ENCODE results near the gene MAPK8IP2.
"Not testable (repeated sequence)": the region's sequence is repeated elsewhere in the genome, so short reads cannot be mapped to it uniquely, and the experiment has no call there.

Gene MAPK8IP2

DNA sequence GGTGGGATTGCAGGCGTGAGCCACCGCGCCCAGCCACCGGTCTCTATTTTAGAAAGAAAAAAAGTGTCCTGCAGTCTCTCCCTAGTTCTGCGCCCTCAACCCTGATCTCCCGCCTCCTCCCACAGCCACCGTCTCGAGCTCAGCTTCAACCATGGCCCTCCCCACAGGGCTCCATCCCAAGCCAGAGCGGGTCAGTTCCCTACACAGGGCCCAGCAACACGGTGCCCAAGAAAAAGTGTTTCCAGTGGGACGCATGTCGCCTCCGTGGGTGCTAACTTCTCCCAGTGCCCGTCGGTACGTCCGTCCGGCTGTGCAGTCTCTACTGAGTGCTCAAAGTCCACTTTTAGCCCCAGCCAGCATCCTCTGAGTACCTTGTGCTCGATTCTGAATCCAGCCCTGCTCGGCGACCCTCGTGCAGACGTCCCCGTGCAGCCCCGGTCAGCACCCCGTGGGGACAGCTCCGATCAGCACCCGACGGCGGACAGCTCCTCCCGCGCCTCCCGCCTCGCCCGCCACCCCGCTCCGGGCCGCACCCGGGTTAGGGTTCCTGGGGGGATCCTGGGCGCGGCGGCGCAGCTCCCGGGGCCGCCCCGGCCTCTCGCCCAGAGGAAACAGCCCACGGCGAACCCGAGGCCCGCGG is 657 bp upstream of the MAPK8IP2 start:
- peak; percentile 34 for DNase-seq (ENCODE audit: low read depth)

- DNase-seq (ENCODE audit: low read depth): no peak
Observed at GRCh38 chr22:50600967-50601668, 525 bp downstream of the MAPK8IP2 start.

DNA sequence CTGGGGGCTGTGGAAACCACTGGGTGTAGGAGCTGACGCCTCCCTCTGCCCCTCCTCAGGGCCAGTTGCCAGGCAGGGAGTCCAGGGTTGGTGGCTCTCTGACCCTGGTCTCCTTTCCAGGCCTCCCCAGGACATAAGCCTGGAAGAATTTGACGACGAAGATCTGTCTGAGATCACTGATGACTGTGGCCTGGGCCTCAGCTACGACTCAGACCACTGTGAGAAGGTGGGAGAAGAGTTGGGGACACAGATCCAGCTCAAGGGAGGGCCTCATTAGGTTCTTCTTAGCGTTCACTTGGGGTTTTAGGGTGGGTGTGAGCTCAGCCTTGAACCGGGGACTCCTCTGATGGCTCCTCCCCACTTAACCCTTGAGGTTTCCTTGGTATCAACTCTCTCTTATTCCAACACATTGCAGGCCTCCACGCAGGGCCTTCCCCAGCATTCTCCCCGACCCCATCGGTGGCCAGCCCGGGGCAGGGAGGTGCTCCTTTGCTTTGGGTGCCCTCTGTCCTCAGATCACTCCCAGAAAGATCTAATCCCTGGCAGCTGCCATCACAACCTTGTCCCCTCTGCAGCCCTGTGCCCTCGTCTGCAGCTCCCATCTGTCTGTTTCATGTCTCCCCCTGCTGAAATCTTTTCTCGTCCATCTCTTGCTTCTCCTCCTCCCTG is 1.2 kb downstream of the MAPK8IP2 start:
- no peak for DNase-seq (ENCODE audit: low read depth)

GRCh38 chr22:50602338-50602700 is 1.7 kb downstream of the MAPK8IP2 start:
- DNase-seq (ENCODE audit: low read depth): no peak

DNA sequence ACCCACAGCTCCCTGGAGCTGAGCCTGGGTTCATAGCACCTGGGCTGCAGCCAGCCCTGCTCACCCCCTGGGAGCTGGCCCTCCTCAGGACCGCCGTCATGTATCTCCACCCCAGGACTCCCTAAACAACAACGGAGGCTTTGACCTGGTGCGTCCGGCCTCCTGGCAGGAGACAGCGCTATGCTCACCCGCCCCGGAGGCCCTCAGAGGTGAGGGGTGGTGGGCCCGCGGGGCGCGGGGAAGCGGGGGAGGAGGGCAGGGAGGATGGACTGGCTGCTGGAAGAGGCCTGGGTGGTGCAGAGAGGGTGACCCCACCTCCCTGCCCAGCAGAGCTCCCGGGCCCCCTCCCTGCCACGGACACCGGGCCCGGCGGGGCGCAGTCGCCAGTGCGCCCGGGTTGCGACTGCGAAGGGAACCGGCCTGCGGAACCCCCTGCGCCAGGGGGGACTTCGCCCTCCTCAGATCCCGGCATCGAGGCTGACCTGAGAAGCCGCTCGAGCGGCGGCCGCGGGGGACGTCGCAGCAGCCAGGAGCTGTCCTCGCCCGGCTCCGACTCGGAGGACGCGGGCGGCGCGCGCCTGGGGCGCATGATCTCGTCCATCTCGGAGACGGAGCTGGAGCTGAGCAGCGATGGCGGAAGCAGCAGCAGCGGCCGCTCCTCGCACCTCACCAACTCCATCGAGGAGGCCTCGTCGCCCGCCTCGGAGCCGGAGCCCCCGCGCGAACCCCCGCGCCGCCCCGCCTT is 3.1 kb downstream of the MAPK8IP2 start:
- DNase-seq (ENCODE audit: low read depth): no peak

DNA sequence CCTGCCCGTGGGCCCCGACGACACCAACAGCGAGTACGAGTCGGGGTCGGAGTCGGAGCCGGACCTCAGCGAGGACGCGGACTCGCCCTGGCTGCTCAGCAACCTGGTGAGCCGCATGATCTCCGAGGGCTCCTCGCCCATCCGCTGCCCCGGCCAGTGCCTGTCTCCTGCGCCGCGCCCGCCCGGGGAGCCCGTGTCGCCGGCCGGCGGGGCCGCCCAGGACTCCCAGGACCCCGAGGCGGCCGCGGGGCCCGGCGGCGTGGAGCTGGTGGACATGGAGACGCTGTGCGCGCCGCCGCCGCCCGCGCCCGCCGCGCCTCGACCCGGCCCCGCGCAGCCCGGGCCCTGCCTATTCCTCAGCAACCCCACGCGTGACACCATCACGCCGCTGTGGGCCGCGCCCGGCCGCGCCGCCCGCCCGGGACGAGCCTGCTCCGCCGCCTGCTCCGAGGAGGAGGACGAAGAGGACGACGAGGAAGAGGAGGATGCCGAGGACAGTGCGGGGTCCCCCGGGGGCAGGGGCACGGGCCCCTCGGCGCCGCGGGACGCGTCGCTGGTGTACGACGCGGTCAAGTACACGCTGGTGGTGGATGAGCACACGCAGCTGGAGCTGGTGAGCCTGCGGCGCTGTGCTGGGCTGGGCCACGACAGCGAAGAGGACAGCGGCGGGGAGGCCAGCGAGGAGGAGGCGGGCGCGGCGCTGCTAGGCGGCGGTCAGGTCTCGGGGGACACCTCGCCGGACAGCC is 3.8 kb downstream of the MAPK8IP2 start:
- no peak for DNase-seq (ENCODE audit: low read depth)

DNA sequence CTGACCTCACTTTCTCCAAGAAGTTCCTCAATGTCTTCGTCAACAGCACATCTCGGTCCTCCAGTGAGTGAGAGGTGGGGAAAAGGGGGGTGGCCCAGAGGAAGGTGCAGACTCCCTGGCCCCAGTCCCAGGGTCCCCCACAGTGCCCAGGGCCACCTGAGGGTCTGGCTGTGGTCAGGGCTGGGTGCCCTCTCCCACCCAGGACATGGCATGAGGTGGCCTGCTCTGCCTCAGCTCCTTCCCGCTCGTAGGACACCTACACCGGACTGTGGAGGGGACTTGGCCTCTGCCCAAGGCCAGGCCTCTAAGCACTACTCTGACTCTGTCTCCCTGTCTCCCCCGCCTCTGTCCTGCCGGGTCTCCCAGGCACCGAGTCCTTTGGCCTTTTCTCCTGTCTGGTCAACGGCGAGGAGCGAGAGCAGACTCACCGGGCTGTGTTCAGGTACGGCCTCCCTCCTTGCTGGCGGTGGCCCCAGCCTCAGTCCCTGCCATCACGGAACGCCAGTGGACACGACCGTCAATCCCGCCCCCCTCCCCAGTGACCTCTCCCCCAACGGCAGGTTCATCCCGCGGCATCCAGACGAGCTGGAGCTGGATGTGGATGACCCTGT is 4.5 kb downstream of the MAPK8IP2 start:
- DNase-seq (ENCODE audit: low read depth): no peak

GRCh38 chr22:50605613-50606074 is 5.1 kb downstream of the MAPK8IP2 start:
- no peak for DNase-seq (ENCODE audit: low read depth)

GRCh38 chr22:50606165-50606945 is 5.8 kb downstream of the MAPK8IP2 start:
- no peak for DNase-seq (ENCODE audit: low read depth)

- no peak for DNase-seq (ENCODE audit: low read depth)
Observed at GRCh38 chr22:50606946-50607658, 6.5 kb downstream of the MAPK8IP2 start.

DNA sequence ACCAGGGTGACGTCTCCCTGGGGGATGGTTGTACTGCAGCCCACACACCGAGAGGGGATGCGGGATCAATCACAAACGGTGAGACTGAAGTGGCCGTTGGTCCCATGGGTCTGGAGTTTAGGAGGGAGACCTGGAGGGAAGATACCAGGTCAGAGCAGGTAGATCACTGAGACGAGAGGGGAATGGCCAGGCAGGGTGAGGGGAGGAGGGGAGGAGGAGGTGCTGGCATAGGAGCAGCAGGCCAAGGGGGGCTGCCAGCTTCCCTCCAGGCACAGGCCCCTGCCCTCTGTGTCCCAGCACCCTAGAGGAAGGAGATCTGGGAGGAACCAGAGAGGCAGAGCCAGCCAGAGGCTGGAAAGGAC is 7.0 kb downstream of the MAPK8IP2 start:
- DNase-seq (ENCODE audit: low read depth): no peak

DNA sequence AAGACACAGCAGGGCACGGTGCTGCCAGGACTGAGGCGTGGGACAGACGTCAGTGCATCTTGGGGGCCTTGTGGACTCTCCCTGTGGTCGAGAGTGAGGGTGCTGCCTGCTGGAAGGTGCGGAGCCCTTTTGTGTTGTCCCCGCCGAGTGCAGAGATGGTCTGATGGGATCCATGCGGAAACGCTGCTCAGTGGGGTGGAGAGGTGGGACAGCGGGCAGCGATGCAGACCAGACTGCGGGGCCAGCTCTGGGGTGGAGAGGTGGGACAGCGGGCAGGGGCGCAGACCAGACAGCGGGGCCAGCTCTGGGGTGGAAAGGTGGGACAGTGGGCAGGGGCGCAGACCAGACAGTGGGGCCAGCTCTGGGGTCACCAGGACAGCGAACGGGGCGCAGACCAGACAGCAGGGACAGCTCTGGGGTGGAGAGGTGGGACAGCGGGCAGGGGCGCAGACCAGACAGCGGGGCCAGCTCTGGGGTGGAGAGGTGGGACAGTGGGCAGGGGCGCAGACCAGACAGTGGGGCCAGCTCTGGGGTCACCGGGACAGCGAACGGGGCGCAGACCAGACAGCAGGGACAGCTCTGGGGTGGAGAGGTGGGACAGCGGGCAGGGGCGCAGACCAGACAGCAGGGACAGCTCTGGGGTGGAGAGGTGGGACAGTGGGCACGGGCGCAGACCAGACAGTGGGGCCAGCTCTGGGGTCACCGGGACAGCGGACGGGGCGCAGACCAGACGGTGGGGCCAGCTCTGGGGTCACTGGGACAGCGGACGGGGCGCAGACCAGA is 7.7 kb downstream of the MAPK8IP2 start:
- DNase-seq (ENCODE audit: low read depth): not testable (repeated sequence)

GRCh38 chr22:50608996-50609395 is 8.4 kb downstream of the MAPK8IP2 start:
- DNase-seq (ENCODE audit: low read depth): no peak

DNA sequence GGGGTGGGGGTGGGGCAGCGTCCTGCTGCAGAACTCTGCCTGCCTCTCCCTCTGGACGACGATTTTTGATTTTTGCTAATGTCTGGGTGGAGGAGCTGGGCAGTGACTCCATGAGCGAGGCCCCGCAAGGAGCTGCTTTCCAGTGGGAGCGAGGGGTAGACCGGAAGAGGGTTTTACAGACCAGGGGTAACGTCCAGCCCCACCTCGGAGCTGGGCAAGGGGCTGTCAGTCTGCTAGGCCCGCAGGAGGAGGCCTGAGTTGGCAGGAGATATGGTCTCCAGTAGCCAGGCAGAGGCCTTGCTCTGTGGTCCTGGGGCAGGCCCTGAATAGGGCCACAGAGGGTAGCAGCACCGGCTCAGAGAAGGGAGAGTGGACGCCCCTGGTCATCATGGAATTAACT is 9.0 kb downstream of the MAPK8IP2 start:
- no peak for DNase-seq (ENCODE audit: low read depth)

GRCh38 chr22:50610041-50610451 is 9.5 kb downstream of the MAPK8IP2 start:
- no peak for DNase-seq (ENCODE audit: low read depth)

- DNase-seq (ENCODE audit: low read depth): no peak
Observed at GRCh38 chr22:50610581-50610980, 10.0 kb downstream of the MAPK8IP2 start.

GRCh38 chr22:50611341-50612060 is 10.9 kb downstream of the MAPK8IP2 start:
- no peak for DNase-seq (ENCODE audit: low read depth)

DNA sequence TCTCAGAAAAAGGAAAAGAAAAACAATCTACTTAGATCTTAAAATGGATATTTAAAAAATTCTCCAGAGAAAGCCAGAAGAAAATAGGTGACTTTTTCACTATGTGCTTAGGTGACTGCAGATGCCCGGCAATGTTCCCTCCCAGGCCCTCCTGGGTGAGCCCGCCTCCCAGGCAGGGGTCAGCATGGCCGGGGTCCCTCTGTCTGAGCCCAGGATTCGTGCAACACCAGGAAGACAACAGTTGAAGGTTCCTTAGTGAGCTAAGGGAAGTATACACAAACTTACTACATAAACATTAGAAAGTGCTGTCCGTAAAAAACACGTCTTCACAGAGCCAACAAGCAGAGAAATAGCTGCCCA is 11.6 kb downstream of the MAPK8IP2 start:
- DNase-seq (ENCODE audit: low read depth): no peak
